ENCODE data around the gene VEPH1. TPM values are rescaled to one million over a fixed set of nuclear protein-coding genes. Genes with fewer than 3 reads are reported as not detected.

The VEPH1 gene
- total RNA-seq, 6 experiments from 2014 or later, result 0.51 to 1.4 (median 0.93) TPM

- Histone ChIP-seq H3K27ac (no peak overlapping the region), H3K4me1 (no peaks in the 10 kb centered on the region), H3K4me3 (no peak overlapping the region), H3K36me3 (no peaks in the 10 kb centered on the region), H3K27me3 (no peaks in the 10 kb centered on the region), H3K9me3 (no peaks in the 10 kb centered on the region)
- 90% methylated on average over 4 of the region's 5 CpGs for WGBS (ENCODE audit: insufficient coverage, low coverage, low lambda C conversion rate, missing lambda C conversion rate)
- TF ChIP-seq, protein P1, sequence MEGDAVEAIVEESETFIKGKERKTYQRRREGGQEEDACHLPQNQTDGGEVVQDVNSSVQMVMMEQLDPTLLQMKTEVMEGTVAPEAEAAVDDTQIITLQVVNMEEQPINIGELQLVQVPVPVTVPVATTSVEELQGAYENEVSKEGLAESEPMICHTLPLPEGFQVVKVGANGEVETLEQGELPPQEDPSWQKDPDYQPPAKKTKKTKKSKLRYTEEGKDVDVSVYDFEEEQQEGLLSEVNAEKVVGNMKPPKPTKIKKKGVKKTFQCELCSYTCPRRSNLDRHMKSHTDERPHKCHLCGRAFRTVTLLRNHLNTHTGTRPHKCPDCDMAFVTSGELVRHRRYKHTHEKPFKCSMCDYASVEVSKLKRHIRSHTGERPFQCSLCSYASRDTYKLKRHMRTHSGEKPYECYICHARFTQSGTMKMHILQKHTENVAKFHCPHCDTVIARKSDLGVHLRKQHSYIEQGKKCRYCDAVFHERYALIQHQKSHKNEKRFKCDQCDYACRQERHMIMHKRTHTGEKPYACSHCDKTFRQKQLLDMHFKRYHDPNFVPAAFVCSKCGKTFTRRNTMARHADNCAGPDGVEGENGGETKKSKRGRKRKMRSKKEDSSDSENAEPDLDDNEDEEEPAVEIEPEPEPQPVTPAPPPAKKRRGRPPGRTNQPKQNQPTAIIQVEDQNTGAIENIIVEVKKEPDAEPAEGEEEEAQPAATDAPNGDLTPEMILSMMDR (IDR thresholded peaks at IDR 0.05), result no peak
- TF ChIP-seq POLR2A (IDR thresholded peaks at IDR 0.05), result no peak
- intact Hi-C loops (cut with DNase I), result no loop called here
- DNase-seq (no peak), ATAC-seq (no peak)
Measured at GRCh38 chr3:157233923-157234322, 269.3 kb downstream of the VEPH1 start.

- 82% methylated on average over 3 of the region's 3 CpGs for WGBS (ENCODE audit: insufficient coverage, low coverage, low lambda C conversion rate, missing lambda C conversion rate)
- Histone ChIP-seq H3K36me3 (no peaks in the 10 kb centered on the region), H3K4me3 (no peak overlapping the region), H3K9me3 (no peaks in the 10 kb centered on the region), H3K4me1 (no peaks in the 10 kb centered on the region), H3K27ac (no peak overlapping the region), H3K27me3 (no peaks in the 10 kb centered on the region)
- intact Hi-C loops (cut with DNase I), result no loop called here
- no peak for ATAC-seq
- TF ChIP-seq, protein P1 (IDR thresholded peaks at IDR 0.05), result no peak
- TF ChIP-seq POLR2A (IDR thresholded peaks at IDR 0.05), result no peak
- DNase-seq, result no peak
Measured at GRCh38 chr3:157232141-157232540, 271.1 kb downstream of the VEPH1 start.

- H3K36me3 ChIP-seq, result no peaks in the 10 kb centered on the region
- ATAC-seq (no peak), DNase-seq (no peak)
- H3K4me1 ChIP-seq, result no peaks in the 10 kb centered on the region
- WGBS (ENCODE audit: insufficient coverage, low coverage, low lambda C conversion rate, missing lambda C conversion rate), result 85% methylated on average over 2 of the region's 3 CpGs
- TF ChIP-seq, protein P1 (IDR thresholded peaks at IDR 0.05), result no peak
- no peak for TF ChIP-seq POLR2A (IDR thresholded peaks at IDR 0.05)
- no peak overlapping the region for H3K27ac ChIP-seq
- H3K9me3 ChIP-seq, result no peaks in the 10 kb centered on the region
- H3K27me3 ChIP-seq, result no peaks in the 10 kb centered on the region
- intact Hi-C loops (cut with DNase I), result no loop called here
- no peak overlapping the region for H3K4me3 ChIP-seq
Measured at GRCh38 chr3:157231071-157231470, 272.1 kb downstream of the VEPH1 start.

- intact Hi-C loops (cut with DNase I), result no loop called here
- 67% methylated on average over 3 of the region's 3 CpGs for WGBS (ENCODE audit: insufficient coverage, low coverage, low lambda C conversion rate, missing lambda C conversion rate)
- peak in 1 of 4 donors; percentile 17 for ATAC-seq
- Histone ChIP-seq H3K4me3 (no peak overlapping the region), H3K27me3 (no peaks in the 10 kb centered on the region), H3K36me3 (no peaks in the 10 kb centered on the region), H3K27ac (no peak overlapping the region), H3K9me3 (no peaks in the 10 kb centered on the region), H3K4me1 (no peaks in the 10 kb centered on the region)
- no peak for TF ChIP-seq POLR2A (IDR thresholded peaks at IDR 0.05)
- TF ChIP-seq, protein P1 (IDR thresholded peaks at IDR 0.05), result no peak
- DNase-seq, result no peak
Measured at GRCh38 chr3:157226173-157226847, 276.9 kb downstream of the VEPH1 start.
